Glutamatergic neuron (in vitro differentiated cells): Measurements from ENCODE around the gene MROH8. TPM values are rescaled to one million over a fixed set of nuclear protein-coding genes. Genes with fewer than 3 reads are reported as not detected.
"Not testable (repeated sequence)": the region's sequence is repeated elsewhere in the genome, so short reads cannot be mapped to it uniquely, and the experiment has no call there.

ENCODE experiments used
- DNase-seq: peaks from one replicate; pipeline ENCODE4 v3.0.0; 2022
- H3K27ac Mint-ChIP-seq: one replicate; pipeline ENCODE4 v1.8.0; 2020; ENCODE audit warnings: mild to moderate bottlenecking, mixed read lengths, inconsistent platforms; ENCODE audit not compliant: unreplicated experiment
- H3K27me3 Mint-ChIP-seq: one replicate; pipeline ENCODE4 v1.8.0; 2020; ENCODE audit warnings: mild to moderate bottlenecking, moderate library complexity, mixed read lengths, inconsistent platforms; ENCODE audit not compliant: unreplicated experiment
- H3K36me3 Mint-ChIP-seq: one replicate; pipeline ENCODE4 v1.8.0; 2020; ENCODE audit warnings: mild to moderate bottlenecking, mixed read lengths, inconsistent platforms; ENCODE audit not compliant: unreplicated experiment
- H3K4me1 Mint-ChIP-seq: one replicate; pipeline ENCODE4 v1.8.0; 2020; ENCODE audit warnings: mild to moderate bottlenecking, low read depth, mixed read lengths, inconsistent platforms; ENCODE audit not compliant: unreplicated experiment
- H3K4me3 Mint-ChIP-seq: one replicate; pipeline ENCODE4 v1.8.0; 2020; ENCODE audit warnings: mild to moderate bottlenecking, mixed read lengths, inconsistent platforms; ENCODE audit not compliant: unreplicated experiment
- H3K9me3 Mint-ChIP-seq: one replicate; pipeline ENCODE4 v1.8.0; 2020; ENCODE audit warnings: mild to moderate bottlenecking, moderate library complexity, mixed read lengths, inconsistent platforms; ENCODE audit not compliant: unreplicated experiment
- CTCF ChIP-seq: fragments of 200-600 bp; sonication (generic); IDR thresholded peaks from one replicate; pipeline ENCODE4 v1.5.0; 2021; ENCODE audit not compliant: partially characterized antibody, unreplicated experiment
- total RNA-seq: library from RNA; stranded (reverse); fragmentation: NEBNext Ultra II Directional; extraction: Animal tissue kit (Norgen Biotek cat#: 25700); gene quantifications from one replicate; pipeline ENCODE4 v1.2.1, GENCODE V29; 2021; ENCODE audit not compliant: unreplicated experiment

The MROH8 gene
- total RNA-seq, 1 donor from 2014 or later = 2.6 TPM

- no peak for TF ChIP-seq CTCF
- H3K27ac Mint-ChIP-seq = no peak overlapping the region
- no peak for DNase-seq
- no peak overlapping the region for H3K4me3 Mint-ChIP-seq
- H3K27me3 Mint-ChIP-seq = no peaks in the 10 kb centered on the region
- H3K9me3 Mint-ChIP-seq = no peaks in the 10 kb centered on the region
- H3K36me3 Mint-ChIP-seq = no peaks in the 10 kb centered on the region
- H3K4me1 Mint-ChIP-seq = no peaks in the 10 kb centered on the region
These were observed 103.2 kb downstream of the MROH8 start for GRCh38 chr20:37075932-37076685.

- no peak for DNase-seq
- no peak for TF ChIP-seq CTCF
- Mint-ChIP-seq H3K9me3 (no peaks in the 10 kb centered on the region), H3K27ac (no peak overlapping the region), H3K4me3 (no peak overlapping the region), H3K27me3 (no peaks in the 10 kb centered on the region), H3K4me1 (no peaks in the 10 kb centered on the region), H3K36me3 (no peaks in the 10 kb centered on the region)
These were observed 106.8 kb downstream of the MROH8 start for GRCh38 chr20:37072293-37073196.

GRCh38 chr20:37071481-37071911 lies 107.9 kb downstream of the MROH8 start:
- H3K9me3 Mint-ChIP-seq = no peaks in the 10 kb centered on the region
- no peak for DNase-seq
- no peaks in the 10 kb centered on the region for H3K36me3 Mint-ChIP-seq
- H3K4me1 Mint-ChIP-seq = no peaks in the 10 kb centered on the region
- no peak overlapping the region for H3K4me3 Mint-ChIP-seq
- no peaks in the 10 kb centered on the region for H3K27me3 Mint-ChIP-seq
- no peak for TF ChIP-seq CTCF
- no peak overlapping the region for H3K27ac Mint-ChIP-seq

- H3K27me3 Mint-ChIP-seq, H3K27ac Mint-ChIP-seq, H3K4me3 Mint-ChIP-seq, H3K9me3 Mint-ChIP-seq, DNase-seq, H3K36me3 Mint-ChIP-seq, H3K4me1 Mint-ChIP-seq: not testable (repeated sequence)
These were observed 109.8 kb downstream of the MROH8 start for GRCh38 chr20:37069563-37069962.

GRCh38 chr20:37066168-37066567 lies 113.2 kb downstream of the MROH8 start:
- Mint-ChIP-seq H3K36me3 (no peaks in the 10 kb centered on the region), H3K4me1 (no peaks in the 10 kb centered on the region), H3K4me3 (no peak overlapping the region)

More at GRCh38 chr20:37066168-37066567, 113.2 kb downstream of the MROH8 start:
- Mint-ChIP-seq H3K27me3 (no peaks in the 10 kb centered on the region), H3K27ac (no peak overlapping the region), H3K9me3 (no peaks in the 10 kb centered on the region)
- TF ChIP-seq CTCF = no peak
- no peak for DNase-seq
